WTC11 (cell line): Measurements from ENCODE around the gene THOC5. TPM values are rescaled to one million over a fixed set of nuclear protein-coding genes. Genes with fewer than 3 reads are reported as not detected.

Experiments
- ATAC-seq: fragments of 200-7000 bp; cut with Tn5 transposase; 2 replicates; pipeline ENCODE4 v1.10.0; 2021; ENCODE audit warnings: mild to moderate bottlenecking, moderate library complexity
- CTCF ChIA-PET: fragments of 300-600 bp; sonication (Branson Sonifier 250); formaldehyde crosslinking; loops from one replicate; lab custom pipeline; 2021; ENCODE audit warnings: antibody characterized with exemption; lab: Charles Lee
- POLR2A ChIA-PET: fragments of 350-600 bp; sonication (Branson Sonifier 250); formaldehyde crosslinking; loops from one replicate; lab custom pipeline; 2021; ENCODE audit warnings: antibody characterized with exemption; lab: Charles Lee
- DNase-seq: peaks from one replicate; pipeline ENCODE4 v3.0.0; 2021; ENCODE audit warnings: low spot score
- H3K27ac Mint-ChIP-seq: 2 replicates; pipeline ENCODE4 v1.8.0; 2021; ENCODE audit warnings: mixed read lengths
- H3K27me3 Mint-ChIP-seq: 2 replicates; pipeline ENCODE4 v1.8.0; 2021; ENCODE audit warnings: low read depth, mild to moderate bottlenecking, moderate library complexity, mixed read lengths
- H3K36me3 Mint-ChIP-seq: 2 replicates; pipeline ENCODE4 v1.8.0; 2021; ENCODE audit warnings: mixed read lengths
- H3K4me1 Mint-ChIP-seq: 2 replicates; pipeline ENCODE4 v1.8.0; 2022; ENCODE audit warnings: mixed read lengths
- H3K4me3 Mint-ChIP-seq: 2 replicates; pipeline ENCODE4 v1.8.0; 2021; ENCODE audit warnings: mild to moderate bottlenecking, moderate library complexity, mixed read lengths
- H3K9me3 Mint-ChIP-seq: 2 replicates; pipeline ENCODE4 v1.8.0; 2021; ENCODE audit warnings: mixed read lengths
- FOXJ3 ChIP-seq: sonication (generic); formaldehyde crosslinking; IDR thresholded peaks from 2 replicates; pipeline ENCODE4 v1.9.0; 2021; ENCODE audit warnings: missing genetic modification reagents, mild to moderate bottlenecking, borderline replicate concordance
- GABPB1 ChIP-seq: sonication (generic); formaldehyde crosslinking; IDR thresholded peaks from 2 replicates; pipeline ENCODE4 v1.8.1; 2023; ENCODE audit warnings: mild to moderate bottlenecking, missing genetic modification reagents
- GTF2I ChIP-seq: fragments of 250-450 bp; sonication (Bioruptor Pico); conservative IDR thresholded peaks from 2 replicates; pipeline ENCODE4 v1.4.0; 2021; ENCODE audit warnings: mild to moderate bottlenecking
- NFYB ChIP-seq: sonication (generic); formaldehyde crosslinking; conservative IDR thresholded peaks from 2 replicates; pipeline ENCODE4 v1.8.0; 2022; ENCODE audit warnings: low read depth, missing genetic modification reagents
- TEAD4 ChIP-seq: sonication (generic); formaldehyde crosslinking; IDR thresholded peaks from 2 replicates; pipeline ENCODE4 v1.8.0; 2022; ENCODE audit warnings: mild to moderate bottlenecking, missing genetic modification reagents
- ZNF138 ChIP-seq: sonication (generic); formaldehyde crosslinking; conservative IDR thresholded peaks from 2 replicates; pipeline ENCODE4 v1.8.1; 2022; ENCODE audit warnings: mild to moderate bottlenecking, moderate library complexity, missing genetic modification reagents
- ZNF263 ChIP-seq: sonication (generic); formaldehyde crosslinking; IDR thresholded peaks from 2 replicates; pipeline ENCODE4 v1.8.1; 2022; ENCODE audit warnings: low read depth, mild to moderate bottlenecking, moderate library complexity, missing genetic modification reagents
- ZNF396 ChIP-seq: fragments of 250-450 bp; sonication (Bioruptor Pico); IDR thresholded peaks from 2 replicates; pipeline ENCODE4 v1.8.0; 2021; ENCODE audit warnings: mild to moderate bottlenecking, moderate library complexity, borderline replicate concordance
- ZNF671 ChIP-seq: fragments of 250-450 bp; sonication (Bioruptor Pico); IDR thresholded peaks from 2 replicates; pipeline ENCODE4 v1.8.0; 2021; ENCODE audit warnings: mild to moderate bottlenecking
- total RNA-seq: library from RNA; stranded (reverse); gene quantifications from 3 replicates; pipeline ENCODE4 v1.2.3, GENCODE V29; 2021
- TF ChIP-seq, protein P1 (sequence below): sonication (generic); formaldehyde crosslinking; IDR thresholded peaks from 2 replicates; pipeline ENCODE4 v1.8.0; 2022; ENCODE audit warnings: mild to moderate bottlenecking, missing genetic modification reagents
- TF ChIP-seq, protein P2 (sequence below): sonication (generic); formaldehyde crosslinking; IDR thresholded peaks from 2 replicates; pipeline ENCODE4 v1.8.1; 2023; ENCODE audit warnings: mild to moderate bottlenecking, moderate library complexity, missing genetic modification reagents
- TF ChIP-seq, protein P3 (sequence below): sonication (generic); formaldehyde crosslinking; IDR thresholded peaks from 2 replicates; pipeline ENCODE4 v1.8.0; 2023; ENCODE audit warnings: missing genetic modification reagents, mild to moderate bottlenecking, borderline replicate concordance
- TF ChIP-seq, protein P4 (sequence below): sonication (generic); formaldehyde crosslinking; IDR thresholded peaks from 2 replicates; pipeline ENCODE4 v1.8.1; 2022; ENCODE audit warnings: low read depth, missing genetic modification reagents, borderline replicate concordance
- TF ChIP-seq, protein P5 (sequence below): fragments of 250-450 bp; sonication (Bioruptor Pico); IDR thresholded peaks from 2 replicates; pipeline ENCODE4 v1.9.0; 2021; ENCODE audit warnings: moderate library complexity, mild to moderate bottlenecking, inconsistent platforms, borderline replicate concordance
- TF ChIP-seq, protein P6 (sequence below): fragments of 250-450 bp; sonication (Bioruptor Pico); conservative IDR thresholded peaks from 2 replicates; pipeline ENCODE4 v1.9.0; 2021; ENCODE audit warnings: mild to moderate bottlenecking
- TF ChIP-seq, protein P7 (sequence below): sonication (generic); formaldehyde crosslinking; IDR thresholded peaks from 2 replicates; pipeline ENCODE4 v1.8.0; 2022; ENCODE audit warnings: mild to moderate bottlenecking, missing genetic modification reagents
- TF ChIP-seq, protein P8 (sequence below): fragments of 250-450 bp; sonication (Bioruptor Pico); IDR thresholded peaks from 2 replicates; pipeline ENCODE4 v1.9.0; 2021; ENCODE audit warnings: mild to moderate bottlenecking

Gene THOC5
- total RNA-seq, 1 experiment from 2014 or later = 51.2 TPM

DNA sequence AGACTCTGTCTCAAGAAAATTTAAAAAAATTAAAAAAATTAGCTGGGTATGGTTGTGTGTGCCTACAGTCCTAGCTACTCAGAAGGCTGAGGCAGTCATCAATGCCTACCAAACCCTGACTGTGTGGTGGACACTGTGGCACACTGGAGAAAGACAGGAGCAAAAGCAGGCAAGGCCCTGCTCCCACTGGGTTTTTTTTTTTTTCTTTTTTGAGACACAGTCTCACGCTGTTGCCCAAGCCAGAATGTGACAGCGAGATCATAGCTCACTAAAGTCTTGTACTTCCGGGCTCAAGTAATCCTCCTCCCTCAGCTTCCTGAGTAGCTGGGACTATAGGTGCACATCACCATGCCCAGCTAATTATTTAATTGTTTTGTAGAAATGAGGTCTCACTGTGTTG, 68.9 kb downstream of the THOC5 start:
- peaks cover 35% of the 10 kb centered on the region for H3K27me3 Mint-ChIP-seq
- H3K4me1 Mint-ChIP-seq = peaks cover 17% of the 10 kb centered on the region
- peaks cover 22% of the 10 kb centered on the region for H3K36me3 Mint-ChIP-seq
- ChIA-PET POLR2A (no interaction called here), CTCF (interaction anchor here (6.2 kb wide), 1 partner anchor 14 kb away, joined by 60 read pairs; no protein-coding TSS in a partner anchor)
- DNase-seq (no peak), ATAC-seq (no peak)
- H3K9me3 Mint-ChIP-seq = 0 out of 2 replicates have a peak, but pooled peaks cover 3% of the 10 kb centered on the region
- no peak overlapping the region for H3K4me3 Mint-ChIP-seq
- no peak overlapping the region for H3K27ac Mint-ChIP-seq
- TF ChIP-seq ZNF671 (CRISPR knock-in tag) (no peak), ZNF138 (CRISPR knock-in tag) (no peak), FOXJ3 (CRISPR knock-in tag) (no peak), ZNF263 (CRISPR knock-in tag) (no peak), TEAD4 (CRISPR knock-in tag) (no peak), ZNF396 (CRISPR knock-in tag) (no peak), GTF2I (CRISPR knock-in tag) (no peak), GABPB1 (CRISPR knock-in tag) (no peak)
- TF ChIP-seq, protein P1, sequence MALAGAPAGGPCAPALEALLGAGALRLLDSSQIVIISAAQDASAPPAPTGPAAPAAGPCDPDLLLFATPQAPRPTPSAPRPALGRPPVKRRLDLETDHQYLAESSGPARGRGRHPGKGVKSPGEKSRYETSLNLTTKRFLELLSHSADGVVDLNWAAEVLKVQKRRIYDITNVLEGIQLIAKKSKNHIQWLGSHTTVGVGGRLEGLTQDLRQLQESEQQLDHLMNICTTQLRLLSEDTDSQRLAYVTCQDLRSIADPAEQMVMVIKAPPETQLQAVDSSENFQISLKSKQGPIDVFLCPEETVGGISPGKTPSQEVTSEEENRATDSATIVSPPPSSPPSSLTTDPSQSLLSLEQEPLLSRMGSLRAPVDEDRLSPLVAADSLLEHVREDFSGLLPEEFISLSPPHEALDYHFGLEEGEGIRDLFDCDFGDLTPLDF (CRISPR knock-in tag) = no peak
- TF ChIP-seq, protein P2, sequence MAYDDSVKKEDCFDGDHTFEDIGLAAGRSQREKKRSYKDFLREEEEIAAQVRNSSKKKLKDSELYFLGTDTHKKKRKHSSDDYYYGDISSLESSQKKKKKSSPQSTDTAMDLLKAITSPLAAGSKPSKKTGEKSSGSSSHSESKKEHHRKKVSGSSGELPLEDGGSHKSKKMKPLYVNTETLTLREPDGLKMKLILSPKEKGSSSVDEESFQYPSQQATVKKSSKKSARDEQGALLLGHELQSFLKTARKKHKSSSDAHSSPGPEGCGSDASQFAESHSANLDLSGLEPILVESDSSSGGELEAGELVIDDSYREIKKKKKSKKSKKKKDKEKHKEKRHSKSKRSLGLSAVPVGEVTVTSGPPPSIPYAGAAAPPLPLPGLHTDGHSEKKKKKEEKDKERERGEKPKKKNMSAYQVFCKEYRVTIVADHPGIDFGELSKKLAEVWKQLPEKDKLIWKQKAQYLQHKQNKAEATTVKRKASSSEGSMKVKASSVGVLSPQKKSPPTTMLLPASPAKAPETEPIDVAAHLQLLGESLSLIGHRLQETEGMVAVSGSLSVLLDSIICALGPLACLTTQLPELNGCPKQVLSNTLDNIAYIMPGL = no peak
- TF ChIP-seq, protein P3, sequence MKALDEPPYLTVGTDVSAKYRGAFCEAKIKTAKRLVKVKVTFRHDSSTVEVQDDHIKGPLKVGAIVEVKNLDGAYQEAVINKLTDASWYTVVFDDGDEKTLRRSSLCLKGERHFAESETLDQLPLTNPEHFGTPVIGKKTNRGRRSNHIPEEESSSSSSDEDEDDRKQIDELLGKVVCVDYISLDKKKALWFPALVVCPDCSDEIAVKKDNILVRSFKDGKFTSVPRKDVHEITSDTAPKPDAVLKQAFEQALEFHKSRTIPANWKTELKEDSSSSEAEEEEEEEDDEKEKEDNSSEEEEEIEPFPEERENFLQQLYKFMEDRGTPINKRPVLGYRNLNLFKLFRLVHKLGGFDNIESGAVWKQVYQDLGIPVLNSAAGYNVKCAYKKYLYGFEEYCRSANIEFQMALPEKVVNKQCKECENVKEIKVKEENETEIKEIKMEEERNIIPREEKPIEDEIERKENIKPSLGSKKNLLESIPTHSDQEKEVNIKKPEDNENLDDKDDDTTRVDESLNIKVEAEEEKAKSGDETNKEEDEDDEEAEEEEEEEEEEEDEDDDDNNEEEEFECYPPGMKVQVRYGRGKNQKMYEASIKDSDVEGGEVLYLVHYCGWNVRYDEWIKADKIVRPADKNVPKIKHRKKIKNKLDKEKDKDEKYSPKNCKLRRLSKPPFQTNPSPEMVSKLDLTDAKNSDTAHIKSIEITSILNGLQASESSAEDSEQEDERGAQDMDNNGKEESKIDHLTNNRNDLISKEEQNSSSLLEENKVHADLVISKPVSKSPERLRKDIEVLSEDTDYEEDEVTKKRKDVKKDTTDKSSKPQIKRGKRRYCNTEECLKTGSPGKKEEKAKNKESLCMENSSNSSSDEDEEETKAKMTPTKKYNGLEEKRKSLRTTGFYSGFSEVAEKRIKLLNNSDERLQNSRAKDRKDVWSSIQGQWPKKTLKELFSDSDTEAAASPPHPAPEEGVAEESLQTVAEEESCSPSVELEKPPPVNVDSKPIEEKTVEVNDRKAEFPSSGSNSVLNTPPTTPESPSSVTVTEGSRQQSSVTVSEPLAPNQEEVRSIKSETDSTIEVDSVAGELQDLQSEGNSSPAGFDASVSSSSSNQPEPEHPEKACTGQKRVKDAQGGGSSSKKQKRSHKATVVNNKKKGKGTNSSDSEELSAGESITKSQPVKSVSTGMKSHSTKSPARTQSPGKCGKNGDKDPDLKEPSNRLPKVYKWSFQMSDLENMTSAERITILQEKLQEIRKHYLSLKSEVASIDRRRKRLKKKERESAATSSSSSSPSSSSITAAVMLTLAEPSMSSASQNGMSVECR (CRISPR knock-in tag) = no peak
- TF ChIP-seq, protein P4, sequence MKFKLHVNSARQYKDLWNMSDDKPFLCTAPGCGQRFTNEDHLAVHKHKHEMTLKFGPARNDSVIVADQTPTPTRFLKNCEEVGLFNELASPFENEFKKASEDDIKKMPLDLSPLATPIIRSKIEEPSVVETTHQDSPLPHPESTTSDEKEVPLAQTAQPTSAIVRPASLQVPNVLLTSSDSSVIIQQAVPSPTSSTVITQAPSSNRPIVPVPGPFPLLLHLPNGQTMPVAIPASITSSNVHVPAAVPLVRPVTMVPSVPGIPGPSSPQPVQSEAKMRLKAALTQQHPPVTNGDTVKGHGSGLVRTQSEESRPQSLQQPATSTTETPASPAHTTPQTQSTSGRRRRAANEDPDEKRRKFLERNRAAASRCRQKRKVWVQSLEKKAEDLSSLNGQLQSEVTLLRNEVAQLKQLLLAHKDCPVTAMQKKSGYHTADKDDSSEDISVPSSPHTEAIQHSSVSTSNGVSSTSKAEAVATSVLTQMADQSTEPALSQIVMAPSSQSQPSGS (CRISPR knock-in tag) = no peak
- TF ChIP-seq, protein P5, sequence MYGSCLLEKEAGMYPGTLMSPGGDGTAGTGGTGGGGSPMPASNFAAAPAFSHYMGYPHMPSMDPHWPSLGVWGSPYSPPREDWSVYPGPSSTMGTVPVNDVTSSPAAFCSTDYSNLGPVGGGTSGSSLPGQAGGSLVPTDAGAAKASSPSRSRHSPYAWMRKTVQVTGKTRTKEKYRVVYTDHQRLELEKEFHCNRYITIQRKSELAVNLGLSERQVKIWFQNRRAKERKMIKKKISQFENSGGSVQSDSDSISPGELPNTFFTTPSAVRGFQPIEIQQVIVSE = no peak

DNA sequence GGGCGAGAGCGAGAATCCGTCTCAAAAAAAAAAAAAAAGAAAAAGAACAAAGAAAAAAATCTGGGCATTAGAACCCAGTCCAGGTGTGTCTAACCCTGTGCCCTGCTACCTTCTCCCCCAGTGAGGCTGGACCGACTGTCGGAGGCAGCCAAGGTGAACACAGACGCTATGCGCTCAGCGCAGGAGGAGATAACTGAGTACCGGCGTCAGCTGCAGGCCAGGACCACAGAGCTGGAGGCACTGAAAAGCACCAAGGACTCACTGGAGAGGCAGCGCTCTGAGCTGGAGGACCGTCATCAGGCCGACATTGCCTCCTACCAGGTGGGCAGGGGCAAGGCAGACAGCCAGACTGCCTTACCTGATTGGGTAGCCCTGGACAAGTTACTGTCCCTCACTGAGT, 70.3 kb downstream of the THOC5 start:
- H3K36me3 Mint-ChIP-seq = peaks cover 12% of the 10 kb centered on the region; the same call in 1 of the 2 replicates
- H3K4me1 Mint-ChIP-seq = peaks cover 31% of the 10 kb centered on the region
- H3K27me3 Mint-ChIP-seq = peaks cover 48% of the 10 kb centered on the region
- ATAC-seq (no peak), DNase-seq (no peak)
- ChIA-PET POLR2A (interaction anchor here (0.7 kb wide), 1 partner anchor 36 kb away, joined by 8 read pairs; no protein-coding TSS in a partner anchor), CTCF (interaction anchor here (0.7 to 6.2 kb wide), 6 partner anchors 13 to 329 kb away, joined by 5 to 60 read pairs (median 6); partner anchors contain the start of gene THOC5)
- H3K9me3 Mint-ChIP-seq = no peaks in the 10 kb centered on the region
- no peak overlapping the region for H3K4me3 Mint-ChIP-seq
- no peak overlapping the region for H3K27ac Mint-ChIP-seq
- TF ChIP-seq, protein P6, sequence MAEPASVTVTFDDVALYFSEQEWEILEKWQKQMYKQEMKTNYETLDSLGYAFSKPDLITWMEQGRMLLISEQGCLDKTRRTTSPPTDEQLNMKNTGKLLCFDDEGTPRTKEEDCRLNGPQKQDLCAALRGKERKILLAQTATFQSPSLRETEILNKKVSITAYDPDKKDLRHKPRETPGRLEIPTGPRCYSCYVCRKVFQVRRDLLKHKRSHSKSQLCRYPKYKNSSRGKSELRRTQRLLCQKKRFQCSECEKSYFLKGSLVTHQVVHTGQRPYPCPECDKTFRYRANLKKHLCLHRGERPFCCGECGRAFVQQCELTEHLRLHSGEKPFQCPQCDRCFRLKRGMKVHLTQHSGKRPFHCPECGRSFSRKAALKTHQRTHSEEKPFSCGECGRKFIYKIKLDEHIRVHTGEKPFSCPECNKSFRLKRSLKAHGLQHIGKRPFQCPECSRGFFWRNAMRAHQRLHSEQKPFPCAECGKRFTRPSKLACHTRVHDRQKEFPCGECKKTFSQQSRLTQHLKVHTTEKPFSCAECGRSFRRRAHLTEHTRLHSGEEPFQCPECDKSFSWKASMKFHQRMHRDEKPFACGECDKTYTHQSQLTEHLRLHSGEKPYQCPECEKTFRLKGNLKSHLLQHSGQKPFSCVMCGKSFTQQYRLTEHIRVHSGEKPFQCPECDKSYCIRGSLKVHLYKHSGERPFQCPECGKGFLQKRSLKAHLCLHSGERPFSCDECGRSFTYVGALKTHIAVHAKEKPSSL (CRISPR knock-in tag) = no peak
- TF ChIP-seq, protein P7, sequence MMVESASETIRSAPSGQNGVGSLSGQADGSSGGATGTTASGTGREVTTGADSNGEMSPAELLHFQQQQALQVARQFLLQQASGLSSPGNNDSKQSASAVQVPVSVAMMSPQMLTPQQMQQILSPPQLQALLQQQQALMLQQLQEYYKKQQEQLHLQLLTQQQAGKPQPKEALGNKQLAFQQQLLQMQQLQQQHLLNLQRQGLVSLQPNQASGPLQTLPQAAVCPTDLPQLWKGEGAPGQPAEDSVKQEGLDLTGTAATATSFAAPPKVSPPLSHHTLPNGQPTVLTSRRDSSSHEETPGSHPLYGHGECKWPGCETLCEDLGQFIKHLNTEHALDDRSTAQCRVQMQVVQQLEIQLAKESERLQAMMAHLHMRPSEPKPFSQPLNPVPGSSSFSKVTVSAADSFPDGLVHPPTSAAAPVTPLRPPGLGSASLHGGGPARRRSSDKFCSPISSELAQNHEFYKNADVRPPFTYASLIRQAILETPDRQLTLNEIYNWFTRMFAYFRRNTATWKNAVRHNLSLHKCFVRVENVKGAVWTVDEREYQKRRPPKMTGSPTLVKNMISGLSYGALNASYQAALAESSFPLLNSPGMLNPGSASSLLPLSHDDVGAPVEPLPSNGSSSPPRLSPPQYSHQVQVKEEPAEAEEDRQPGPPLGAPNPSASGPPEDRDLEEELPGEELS = no peak
- no peak for TF ChIP-seq NFYB (CRISPR knock-in tag)
- TF ChIP-seq, protein P8, sequence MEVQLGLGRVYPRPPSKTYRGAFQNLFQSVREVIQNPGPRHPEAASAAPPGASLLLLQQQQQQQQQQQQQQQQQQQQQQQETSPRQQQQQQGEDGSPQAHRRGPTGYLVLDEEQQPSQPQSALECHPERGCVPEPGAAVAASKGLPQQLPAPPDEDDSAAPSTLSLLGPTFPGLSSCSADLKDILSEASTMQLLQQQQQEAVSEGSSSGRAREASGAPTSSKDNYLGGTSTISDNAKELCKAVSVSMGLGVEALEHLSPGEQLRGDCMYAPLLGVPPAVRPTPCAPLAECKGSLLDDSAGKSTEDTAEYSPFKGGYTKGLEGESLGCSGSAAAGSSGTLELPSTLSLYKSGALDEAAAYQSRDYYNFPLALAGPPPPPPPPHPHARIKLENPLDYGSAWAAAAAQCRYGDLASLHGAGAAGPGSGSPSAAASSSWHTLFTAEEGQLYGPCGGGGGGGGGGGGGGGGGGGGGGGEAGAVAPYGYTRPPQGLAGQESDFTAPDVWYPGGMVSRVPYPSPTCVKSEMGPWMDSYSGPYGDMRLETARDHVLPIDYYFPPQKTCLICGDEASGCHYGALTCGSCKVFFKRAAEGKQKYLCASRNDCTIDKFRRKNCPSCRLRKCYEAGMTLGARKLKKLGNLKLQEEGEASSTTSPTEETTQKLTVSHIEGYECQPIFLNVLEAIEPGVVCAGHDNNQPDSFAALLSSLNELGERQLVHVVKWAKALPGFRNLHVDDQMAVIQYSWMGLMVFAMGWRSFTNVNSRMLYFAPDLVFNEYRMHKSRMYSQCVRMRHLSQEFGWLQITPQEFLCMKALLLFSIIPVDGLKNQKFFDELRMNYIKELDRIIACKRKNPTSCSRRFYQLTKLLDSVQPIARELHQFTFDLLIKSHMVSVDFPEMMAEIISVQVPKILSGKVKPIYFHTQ (CRISPR knock-in tag) = no peak
